A673 (cell line): ENCODE results near the gene CEP126. TPM values are rescaled to one million over a fixed set of nuclear protein-coding genes. Genes with fewer than 3 reads are reported as not detected.
"Not testable (repeated sequence)": the region's sequence is repeated elsewhere in the genome, so short reads cannot be mapped to it uniquely, and the experiment has no call there.

Source experiments
- BruUV-seq: library from RNA; stranded (reverse); fragments of 400-500 nt; replicated peaks from 2 replicates; lab custom pipeline; 2021; lab: Mats Ljungman, UMichigan
- CTCF ChIA-PET: fragments of 300-600 bp; sonication (Branson Sonifier 250); formaldehyde crosslinking; loops from one replicate; lab custom pipeline; 2022; ENCODE audit warnings: antibody characterized with exemption; lab: Charles Lee
- POLR2A ChIA-PET: fragments of 300-600 bp; sonication (Branson Sonifier 250); formaldehyde crosslinking; loops from one replicate; lab custom pipeline; 2022; ENCODE audit warnings: antibody characterized with exemption; ENCODE audit not compliant: low non-redundant PET; lab: Charles Lee
- DNase-seq: peaks from one replicate; pipeline ENCODE4 v3.0.0-alpha.2; 2015; ENCODE audit warnings: low spot score
- H3K27ac ChIP-seq: fragments of 200-600 bp; sonication (generic); 2 replicates; pipeline ENCODE4 v1.5.1; 2016; ENCODE audit warnings: mixed run types, low read depth, mild to moderate bottlenecking, mixed read lengths, antibody characterized with exemption, low read length; ENCODE audit not compliant: poor library complexity, severe bottlenecking
- H3K27me3 ChIP-seq: fragments of 200-600 bp; sonication (generic); replicated peaks from 2 replicates; pipeline ENCODE4 v1.6.1; 2017; ENCODE audit warnings: mixed run types, low read depth, mild to moderate bottlenecking, mixed read lengths, antibody characterized with exemption, low read length; ENCODE audit not compliant: insufficient read depth, poor library complexity
- H3K36me3 ChIP-seq: fragments of 200-600 bp; sonication (generic); 2 replicates; pipeline ENCODE4 v1.6.1; 2016; ENCODE audit warnings: mixed run types, mild to moderate bottlenecking, mixed read lengths, antibody characterized with exemption, low read length; ENCODE audit not compliant: insufficient read depth, poor library complexity, severe bottlenecking
- H3K4me1 ChIP-seq: fragments of 200-600 bp; sonication (generic); 2 replicates; pipeline ENCODE4 v1.6.1; 2017; ENCODE audit warnings: mixed run types, mild to moderate bottlenecking, mixed read lengths, antibody characterized with exemption, low read length; ENCODE audit not compliant: insufficient read depth, poor library complexity, severe bottlenecking
- H3K4me3 ChIP-seq: fragments of 200-600 bp; sonication (generic); 2 replicates; pipeline ENCODE4 v1.5.1; 2016; ENCODE audit warnings: low read depth, mixed run types, mild to moderate bottlenecking, mixed read lengths, low read length; ENCODE audit not compliant: poor library complexity, severe bottlenecking
- H3K9me3 ChIP-seq: fragments of 200-600 bp; sonication (generic); 2 replicates; pipeline ENCODE4 v1.6.1; 2016; ENCODE audit warnings: mixed run types, low read depth, mild to moderate bottlenecking, mixed read lengths, antibody characterized with exemption, low read length; ENCODE audit not compliant: poor library complexity, severe bottlenecking
- CTCF ChIP-seq: fragments of 300-800, 200-600 bp; sonication (generic); conservative IDR thresholded peaks from 2 replicates; pipeline ENCODE4 v1.5.1; 2017; ENCODE audit warnings: low read depth, mild to moderate bottlenecking, antibody characterized with exemption, low read length, moderate library complexity, mixed read lengths
- EZH2 ChIP-seq: fragments of 200-600 bp; sonication (generic); IDR thresholded peaks from 2 replicates; pipeline ENCODE4 v1.6.1; 2017; ENCODE audit warnings: borderline replicate concordance, low read depth, mild to moderate bottlenecking, mixed read lengths, antibody characterized with exemption, low read length; ENCODE audit not compliant: poor library complexity, severe bottlenecking
- intact Hi-C: fragments of 100-400 bp; cut with micrococcal nuclease; formaldehyde crosslinking; loops from one replicate; pipeline ENCODE4 v1.10.0; 2022; ENCODE audit not compliant: unreplicated experiment
- total RNA-seq: library from RNA; stranded (reverse); gene quantifications from 2 replicates; pipeline ENCODE4 v1.2.3, GENCODE V29; 2021

The CEP126 gene
- total RNA-seq, 1 experiment from 2014 or later: 2.3 TPM

GRCh38 chr11:101974771-101975170 lies 60.0 kb downstream of the CEP126 start:
- no peaks in the 10 kb centered on the region for H3K27me3 ChIP-seq
- no peak overlapping the region for H3K27ac ChIP-seq
- POLR2A ChIA-PET: no interaction called here
- CTCF ChIA-PET: interaction anchor here (1.0 to 1.3 kb wide), 2 partner anchors 33 to 114 kb away, joined by 4 to 7 read pairs; no protein-coding TSS in a partner anchor
- TF ChIP-seq EZH2: no peak
- H3K4me3 ChIP-seq: no peak overlapping the region
- H3K4me1 ChIP-seq: no peaks in the 10 kb centered on the region
- no peaks in the 10 kb centered on the region for H3K9me3 ChIP-seq
- intact Hi-C loops: no loop called here
- no peak for DNase-seq
- no peaks in the 10 kb centered on the region for H3K36me3 ChIP-seq
- no TSS peak for BruUV-seq

- Histone ChIP-seq H3K27me3 (no peaks in the 10 kb centered on the region), H3K9me3 (no peaks in the 10 kb centered on the region), H3K4me3 (no peak overlapping the region), H3K4me1 (no peaks in the 10 kb centered on the region), H3K27ac (no peak overlapping the region), H3K36me3 (no peaks in the 10 kb centered on the region)
- BruUV-seq: no TSS peak
- POLR2A ChIA-PET: no interaction called here
- intact Hi-C loops: no loop called here
- no peak for DNase-seq
- TF ChIP-seq EZH2 (no peak), CTCF (no peak)
- CTCF ChIA-PET: no interaction called here
Measured at GRCh38 chr11:101975734-101976133, 60.9 kb downstream of the CEP126 start.

GRCh38 chr11:101987370-101987769 lies 72.6 kb downstream of the CEP126 start:
- no peaks in the 10 kb centered on the region for H3K36me3 ChIP-seq
- no peak overlapping the region for H3K27ac ChIP-seq
- ChIA-PET CTCF (no interaction called here), POLR2A (no interaction called here)
- H3K4me1 ChIP-seq: no peaks in the 10 kb centered on the region
- BruUV-seq: no TSS peak
- no peak for DNase-seq
- TF ChIP-seq EZH2: no peak
- TF ChIP-seq CTCF: no peak
- no peak overlapping the region for H3K4me3 ChIP-seq
- H3K9me3 ChIP-seq: no peaks in the 10 kb centered on the region
- intact Hi-C loops: no loop called here
- no peaks in the 10 kb centered on the region for H3K27me3 ChIP-seq

- TF ChIP-seq CTCF (no peak), EZH2 (no peak)
- no peaks in the 10 kb centered on the region for H3K27me3 ChIP-seq
- CTCF ChIA-PET: no interaction called here
- intact Hi-C loops: no loop called here
- no TSS peak for BruUV-seq
- no peak overlapping the region for H3K4me3 ChIP-seq
- POLR2A ChIA-PET: no interaction called here
- H3K36me3 ChIP-seq: no peaks in the 10 kb centered on the region
- H3K9me3 ChIP-seq: no peaks in the 10 kb centered on the region
- no peaks in the 10 kb centered on the region for H3K4me1 ChIP-seq
- no peak overlapping the region for H3K27ac ChIP-seq
- no peak for DNase-seq
Measured at GRCh38 chr11:101993172-101993571, 78.4 kb downstream of the CEP126 start.

DNA sequence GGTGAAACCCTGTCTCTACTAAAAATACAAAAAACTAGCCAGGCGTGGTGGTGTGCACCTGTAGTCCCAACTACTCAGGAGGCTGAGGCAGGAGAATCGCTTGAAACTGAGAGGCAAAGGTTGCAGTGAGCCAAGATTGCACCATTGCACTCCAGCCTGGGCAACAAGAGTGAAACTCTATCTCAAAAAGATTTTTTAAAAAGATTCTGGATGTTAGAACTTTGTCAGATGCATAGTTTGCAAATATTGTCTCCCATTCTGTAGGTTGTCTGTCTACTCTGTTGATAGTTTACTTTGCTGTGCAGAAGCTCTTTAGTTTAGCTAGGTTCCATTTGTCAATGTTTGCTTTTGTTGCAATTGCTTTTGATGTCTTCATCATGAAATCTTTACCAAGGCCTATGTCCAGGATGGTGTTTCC lies 79.3 kb downstream of the CEP126 start:
- H3K27ac ChIP-seq, H3K36me3 ChIP-seq, H3K4me1 ChIP-seq, DNase-seq, H3K27me3 ChIP-seq, H3K9me3 ChIP-seq, CTCF ChIA-PET, BruUV-seq, H3K4me3 ChIP-seq, POLR2A ChIA-PET, intact Hi-C loops: not testable (repeated sequence)
